NOMO-1 (cell line): ENCODE data around the gene ZNF615.
"Not testable (repeated sequence)": the region's sequence is repeated elsewhere in the genome, so short reads cannot be mapped to it uniquely, and the experiment has no call there.

Source experiments
- DNase-seq, 2 experiments: peaks; one replicate each; lab custom pipeline; 2025; ENCODE audit not compliant: unreplicated experiment in 2 of 2; lab: John Stamatoyannopoulos, UW

The ZNF615 gene

GRCh38 chr19:51980926-51981325 lies 27.1 kb downstream of the ZNF615 start:
- not testable (repeated sequence) for DNase-seq

DNA sequence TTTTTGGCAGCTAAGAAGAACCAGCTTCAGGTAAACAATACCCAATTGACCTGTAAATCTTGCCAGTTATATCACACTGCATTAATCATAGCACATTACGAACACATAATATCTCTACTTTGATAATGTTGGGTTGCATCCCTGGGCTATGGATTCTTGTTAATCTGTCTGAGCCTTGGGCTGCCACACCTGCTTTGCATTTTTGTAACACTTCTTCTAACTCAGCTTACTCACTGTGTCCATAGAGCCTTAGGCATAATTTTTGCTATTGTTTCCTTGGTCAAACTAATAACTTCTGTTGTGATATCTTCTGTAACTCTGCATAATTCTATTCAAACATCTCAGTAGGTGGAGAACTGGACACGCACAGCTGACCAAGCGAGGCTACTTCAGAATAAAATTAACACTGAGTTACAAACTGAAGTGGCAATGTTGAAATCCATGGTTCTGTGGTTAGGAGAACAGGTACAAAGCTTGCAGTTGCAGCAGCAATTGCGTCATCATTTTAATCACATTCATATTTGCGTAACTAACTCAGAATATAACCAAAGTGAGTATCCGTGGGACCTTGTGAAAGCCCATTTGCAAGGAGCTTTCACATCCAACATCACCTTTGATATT lies 27.8 kb downstream of the ZNF615 start:
- DNase-seq: peak in 1 of 2 experiments; percentile 50

DNA sequence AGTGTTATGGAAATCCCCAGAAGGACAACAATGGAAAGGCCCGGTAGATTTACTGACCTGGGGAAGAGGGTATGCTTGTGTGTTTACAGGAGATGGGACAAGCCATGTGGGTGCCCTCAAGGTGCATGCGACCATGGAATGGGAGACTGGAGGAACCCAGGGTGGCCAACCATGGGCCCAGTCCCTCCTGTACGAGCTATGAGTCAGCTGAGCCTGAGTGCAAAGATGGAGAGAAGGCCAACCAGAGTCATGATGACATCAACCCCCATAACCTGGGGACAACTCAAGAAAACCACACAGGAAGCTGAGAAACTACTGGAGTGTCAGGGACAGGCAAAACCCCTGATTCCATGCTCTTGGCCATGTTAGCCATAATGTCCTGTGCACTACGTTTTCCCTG lies 29.1 kb downstream of the ZNF615 start:
- DNase-seq: no peak

DNA sequence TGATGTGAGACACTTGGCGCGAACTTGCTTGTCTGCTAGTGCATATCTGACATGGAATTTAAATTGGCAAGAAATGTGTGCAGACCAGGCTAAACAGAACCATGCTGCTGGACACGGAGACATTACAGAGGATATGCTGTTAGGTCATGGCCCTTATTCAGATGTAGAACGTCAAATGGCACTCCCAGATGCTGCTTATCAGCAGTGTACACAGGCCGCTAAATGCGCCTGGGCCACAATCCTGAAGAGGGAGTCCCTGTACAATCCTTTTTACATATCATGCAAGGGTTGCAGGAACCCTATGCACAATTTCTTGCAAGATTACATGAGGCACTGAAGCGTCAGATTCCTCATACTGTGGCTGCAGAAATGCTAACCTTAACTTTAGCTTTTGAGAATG lies 30.7 kb downstream of the ZNF615 start:
- no peak for DNase-seq

- DNase-seq: no peak
Measured at GRCh38 chr19:51976852-51977251, 31.2 kb downstream of the ZNF615 start.

- DNase-seq: not testable (repeated sequence)
Measured at GRCh38 chr19:51975787-51976186, 32.2 kb downstream of the ZNF615 start.

- DNase-seq: no peak
Measured at GRCh38 chr19:51971624-51972023, 36.4 kb downstream of the ZNF615 start.

DNA sequence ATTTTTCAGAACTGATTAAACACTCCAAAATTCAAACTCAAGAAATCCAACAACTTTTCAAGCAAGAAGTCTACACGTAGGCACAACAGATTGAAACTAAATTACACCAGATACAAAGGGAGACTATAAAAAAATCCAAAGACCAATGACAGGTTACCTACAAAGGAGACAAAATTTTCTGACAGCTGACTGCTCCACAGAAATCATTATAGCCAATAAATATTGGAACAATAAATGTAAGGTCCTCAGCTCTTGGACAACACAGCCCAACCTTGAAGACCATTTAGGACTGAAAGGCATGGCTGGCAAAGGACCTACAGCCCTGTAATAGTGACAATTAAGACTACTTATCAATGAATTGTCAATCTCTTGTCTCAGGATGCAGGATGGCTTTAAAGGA lies 37.3 kb downstream of the ZNF615 start:
- no peak for DNase-seq

DNA sequence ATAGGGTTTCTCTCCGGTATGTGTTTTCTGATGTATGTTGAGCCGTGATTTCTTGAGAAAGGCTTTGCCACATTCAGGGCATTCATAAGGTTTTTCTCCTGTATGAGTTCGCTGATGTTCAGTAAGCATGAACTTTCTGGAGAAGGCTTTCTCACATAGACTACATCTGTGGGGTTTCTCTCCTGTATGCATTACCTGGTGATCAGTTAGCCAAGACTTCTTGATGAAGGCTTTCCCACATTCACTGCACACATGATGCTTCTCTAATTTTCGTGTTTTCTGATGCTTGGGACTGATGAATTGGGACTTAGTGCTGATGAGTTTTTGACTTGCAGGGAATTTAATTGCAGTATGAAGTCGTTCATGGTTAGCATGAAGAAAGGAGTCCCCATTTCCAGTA lies 42.4 kb downstream of the ZNF615 start:
- DNase-seq: no peak

DNA sequence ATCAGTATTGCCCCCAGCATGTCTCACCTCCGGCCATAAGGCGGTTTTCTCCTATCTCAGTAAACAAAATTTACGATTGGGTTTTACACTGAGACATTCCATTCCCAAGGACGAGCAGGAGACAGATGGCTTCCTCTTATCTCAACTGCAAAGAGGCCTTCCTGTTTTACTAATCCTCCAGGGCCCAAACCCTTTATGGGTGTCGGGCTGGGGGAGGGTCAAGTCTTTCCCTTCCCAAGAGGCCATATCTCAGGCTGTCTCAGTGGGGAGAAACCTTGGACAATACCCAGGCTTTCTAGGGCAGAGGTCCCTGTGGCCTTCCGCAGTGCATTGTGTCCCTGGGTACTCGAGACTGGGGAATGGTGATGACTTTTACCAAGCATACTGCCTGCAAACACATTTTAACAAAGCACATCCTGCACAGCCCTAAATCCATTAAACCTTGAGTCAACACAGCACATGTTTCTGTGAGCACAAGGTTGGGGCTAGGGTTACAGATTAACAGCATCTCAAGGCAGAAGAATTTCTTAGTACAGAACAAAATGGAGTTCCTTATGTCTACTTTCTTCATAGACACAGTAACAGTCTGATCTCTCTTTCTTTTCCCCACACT lies 47.3 kb downstream of the ZNF615 start:
- not testable (repeated sequence) for DNase-seq

DNA sequence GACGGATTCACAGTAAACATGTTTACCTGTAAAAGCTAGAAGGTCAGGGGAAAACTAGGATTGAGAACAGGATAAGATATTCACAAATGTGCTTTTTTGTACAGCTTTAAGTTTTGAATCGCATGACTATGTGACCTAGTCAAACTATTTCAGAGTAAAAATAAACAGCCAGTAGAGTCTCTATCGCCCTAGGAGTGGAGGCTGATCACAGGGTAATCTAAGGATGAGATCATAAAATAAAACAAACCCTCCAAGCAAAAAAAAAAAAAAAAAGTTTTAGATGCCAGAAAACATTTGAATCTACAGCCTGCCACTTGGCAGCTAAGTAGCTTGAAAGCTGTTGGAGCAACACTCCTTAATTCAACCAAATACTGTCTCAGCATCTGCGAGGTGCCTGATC lies 48.2 kb downstream of the ZNF615 start:
- no peak for DNase-seq

GRCh38 chr19:51957846-51958245 lies 50.2 kb downstream of the ZNF615 start:
- DNase-seq: not testable (repeated sequence)

DNA sequence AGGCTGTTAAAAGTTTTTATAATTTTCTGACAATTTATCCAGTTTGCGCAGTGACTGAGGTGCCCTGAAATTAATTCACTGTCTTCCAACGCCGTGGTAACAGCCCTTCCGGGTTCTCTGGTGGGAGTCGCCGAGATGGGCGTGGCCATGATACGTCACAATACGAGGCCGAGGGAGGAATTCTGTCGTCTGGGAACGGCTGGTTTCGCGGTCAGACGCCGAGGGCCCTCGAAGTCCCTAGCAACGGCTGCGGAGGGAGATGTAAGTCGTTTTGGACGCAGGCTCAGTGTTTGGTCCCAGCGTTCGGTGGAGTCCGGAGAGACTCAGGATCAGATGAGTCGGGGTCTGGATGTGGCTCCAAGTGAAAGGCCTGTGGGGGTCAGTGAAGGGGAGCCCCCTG lies 59.0 kb downstream of the ZNF615 start:
- no peak for DNase-seq

DNA sequence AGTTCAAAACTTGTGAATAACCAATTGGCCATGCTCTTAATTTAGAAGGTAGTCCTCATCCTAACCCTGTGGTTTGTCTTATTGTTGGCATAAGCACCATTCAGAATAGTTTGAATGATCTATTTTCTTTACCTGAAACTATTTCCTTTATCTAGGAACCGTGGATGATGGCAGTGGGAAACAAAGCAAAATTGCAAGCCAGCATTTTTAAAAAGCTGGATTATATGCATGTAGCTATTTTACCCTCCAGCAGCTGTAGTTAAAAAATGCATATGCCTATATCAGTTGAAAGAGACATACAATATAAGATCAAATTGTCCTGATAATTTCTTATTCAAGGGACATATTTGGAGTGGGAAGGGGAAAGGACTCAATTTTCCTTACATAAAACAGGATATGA lies 61.4 kb downstream of the ZNF615 start:
- no peak for DNase-seq

- DNase-seq: no peak
Measured at GRCh38 chr19:51944798-51945552, 63.0 kb downstream of the ZNF615 start.
